ENCODE results near the gene GPNMB. TPM values are rescaled to one million over a fixed set of nuclear protein-coding genes. Genes with fewer than 3 reads are reported as not detected.
"Not testable (repeated sequence)": the region's sequence is repeated elsewhere in the genome, so short reads cannot be mapped to it uniquely, and the experiment has no call there.

Gene GPNMB
- under 1 TPM; 0.42 to 0.66 TPM for total RNA-seq

DNA sequence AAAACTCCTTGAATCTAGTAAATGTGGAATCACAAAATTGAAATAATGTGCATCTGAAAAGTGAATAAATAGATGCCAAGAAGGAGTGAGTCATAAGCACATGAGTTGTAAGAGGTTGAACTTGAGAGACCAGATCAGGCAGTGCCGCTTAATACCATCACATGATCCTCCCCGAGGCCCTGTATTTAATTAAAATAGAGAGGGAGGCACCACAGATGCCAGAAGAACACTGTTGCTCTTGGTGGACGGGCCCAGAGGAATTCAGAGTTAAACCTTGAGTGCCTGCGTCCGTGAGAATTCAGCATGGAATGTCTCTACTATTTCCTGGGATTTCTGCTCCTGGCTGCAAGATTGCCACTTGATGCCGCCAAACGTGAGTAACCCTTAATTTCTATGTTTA is at the start of gene GPNMB:
Gene GPNMB (plus strand): TSS at position 221 of the 400 bp plus-strand sequence. CDS start 83 bp downstream, at position 304.
- no peak within 1 kb of the TSS for H3K4me3 Mint-ChIP-seq
- peaks cover 2% of the 10 kb centered on the region for H3K9me3 Mint-ChIP-seq (ENCODE audit: low read depth)
- ChIA-PET POLR2A (no interaction called here), CTCF (interaction anchor here (0.7 to 1.2 kb wide), 2 partner anchors 16 to 1764 kb away, joined by 3 read pairs; no protein-coding TSS in a partner anchor)
- no peak for ATAC-seq
- intact Hi-C loops (cut with DNase I, micrococcal nuclease): no loop called here
- no peak within 1 kb of the TSS for H3K27ac Mint-ChIP-seq
- peaks cover 55% of the 10 kb centered on the region for H3K27me3 Mint-ChIP-seq
- no peak for DNase-seq
- peaks cover 3% of the 10 kb centered on the region for H3K4me1 Mint-ChIP-seq
- no peaks in the 10 kb centered on the region for H3K36me3 Mint-ChIP-seq (ENCODE audit: low read depth)

DNA sequence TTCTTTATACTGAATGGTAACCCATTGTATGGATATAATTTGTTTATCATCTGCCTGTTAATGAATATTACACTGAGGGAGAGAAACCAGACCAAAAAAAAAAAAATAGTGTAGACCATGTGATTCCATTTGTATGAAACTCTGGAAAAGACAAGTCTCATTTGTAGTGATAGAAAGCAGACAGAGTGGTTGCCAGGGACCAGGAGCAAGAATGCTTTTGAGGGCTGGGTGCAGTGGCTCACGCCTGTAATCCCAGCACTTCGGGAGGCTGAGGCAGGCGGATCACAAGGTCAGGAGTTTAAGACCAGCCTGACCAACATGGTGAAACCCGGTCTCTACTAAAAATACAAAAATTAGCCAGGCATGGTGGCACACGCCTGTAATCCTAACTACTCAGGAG is 48.8 kb upstream of the GPNMB start:
- H3K4me1 Mint-ChIP-seq; DNase-seq; H3K27me3 Mint-ChIP-seq; intact Hi-C loops (cut with DNase I, micrococcal nuclease); H3K27ac Mint-ChIP-seq; H3K4me3 Mint-ChIP-seq; ATAC-seq; H3K9me3 Mint-ChIP-seq (ENCODE audit: low read depth); POLR2A ChIA-PET: not testable (repeated sequence)
- CTCF ChIA-PET: interaction anchor here (0.8 to 1.8 kb wide), 2 partner anchors 13 to 87 kb away, joined by 3 to 8 read pairs; no protein-coding TSS in a partner anchor
- peaks cover 52% of the 10 kb centered on the region for H3K36me3 Mint-ChIP-seq (ENCODE audit: low read depth)

GRCh38 chr7:23200331-23200730 is 46.2 kb upstream of the GPNMB start:
- no peak for DNase-seq
- Mint-ChIP-seq H3K27ac (no peak overlapping the region), H3K4me1 (peaks cover 1% of the 10 kb centered on the region), H3K27me3 (peaks cover 4% of the 10 kb centered on the region), H3K36me3 (ENCODE audit: low read depth) (peaks cover 62% of the 10 kb centered on the region), H3K9me3 (ENCODE audit: low read depth) (no peaks in the 10 kb centered on the region), H3K4me3 (no peak overlapping the region)
- intact Hi-C loops (cut with DNase I, micrococcal nuclease): no loop called here
- ATAC-seq: no peak
- ChIA-PET CTCF (interaction anchor here (1.6 to 2.1 kb wide), 2 partner anchors 16 to 18 kb away, joined by 4 to 6 read pairs; partner anchors contain the start of gene NUP42), POLR2A (interaction anchor here (0.7 kb wide), 1 partner anchor 1917 kb away, joined by 4 read pairs; no protein-coding TSS in a partner anchor)

DNA sequence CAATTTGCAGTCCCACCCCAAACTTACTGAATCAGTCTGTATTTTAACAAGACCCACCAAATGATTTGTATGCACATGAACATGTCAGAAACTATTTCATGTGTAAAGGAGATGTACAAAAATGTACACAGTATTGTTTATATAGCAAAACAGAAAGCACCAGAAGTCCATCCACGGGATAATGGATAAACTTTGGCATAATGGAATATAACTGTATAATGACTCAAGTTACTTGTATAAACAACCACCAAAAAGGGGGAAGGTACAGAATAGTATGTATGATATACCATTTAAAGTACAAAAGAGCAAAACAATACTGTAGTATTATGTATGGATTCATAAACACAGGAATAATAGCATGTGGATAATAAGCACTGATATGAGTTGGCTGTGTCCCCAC is 42.3 kb upstream of the GPNMB start:
- H3K9me3 Mint-ChIP-seq (ENCODE audit: low read depth): no peaks in the 10 kb centered on the region
- no peak overlapping the region for H3K27ac Mint-ChIP-seq
- no peak for ATAC-seq
- H3K27me3 Mint-ChIP-seq: peaks cover 20% of the 10 kb centered on the region
- H3K36me3 Mint-ChIP-seq (ENCODE audit: low read depth): peaks cover 46% of the 10 kb centered on the region
- no peak overlapping the region for H3K4me3 Mint-ChIP-seq
- CTCF ChIA-PET: interaction anchor here (1.0 to 1.2 kb wide), 2 partner anchors 69 to 118 kb away, joined by 3 read pairs; no protein-coding TSS in a partner anchor
- intact Hi-C loops (cut with DNase I, micrococcal nuclease): no loop called here
- POLR2A ChIA-PET: no interaction called here
- peaks cover 12% of the 10 kb centered on the region for H3K4me1 Mint-ChIP-seq
- DNase-seq: no peak

DNA sequence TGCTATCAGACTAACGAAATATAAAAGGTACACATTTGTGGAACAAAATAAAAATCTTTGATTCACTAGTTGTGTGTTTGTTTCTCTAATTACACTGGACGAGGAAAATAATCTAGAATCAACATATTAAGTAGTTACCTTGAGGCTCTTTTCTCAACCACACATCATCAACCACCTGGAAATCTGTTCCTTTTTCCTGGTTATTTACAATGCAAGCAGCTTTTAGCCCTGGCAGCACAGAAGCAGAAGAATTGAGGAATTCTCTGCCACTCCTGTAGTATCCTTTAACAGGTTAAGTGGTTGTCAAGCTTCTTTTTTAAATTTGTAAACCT is 41.0 kb upstream of the GPNMB start:
- ATAC-seq (no peak), DNase-seq (no peak)
- ChIA-PET POLR2A (no interaction called here), CTCF (no interaction called here)
- H3K36me3 Mint-ChIP-seq (ENCODE audit: low read depth): peaks cover 35% of the 10 kb centered on the region
- H3K4me3 Mint-ChIP-seq: peak overlapping the region; percentile 35
- intact Hi-C loops (cut with DNase I, micrococcal nuclease): no loop called here
- H3K27me3 Mint-ChIP-seq: peaks cover 20% of the 10 kb centered on the region
- no peaks in the 10 kb centered on the region for H3K9me3 Mint-ChIP-seq (ENCODE audit: low read depth)
- H3K4me1 Mint-ChIP-seq: peaks cover 12% of the 10 kb centered on the region
- H3K27ac Mint-ChIP-seq: peak overlapping the region; percentile 33

DNA sequence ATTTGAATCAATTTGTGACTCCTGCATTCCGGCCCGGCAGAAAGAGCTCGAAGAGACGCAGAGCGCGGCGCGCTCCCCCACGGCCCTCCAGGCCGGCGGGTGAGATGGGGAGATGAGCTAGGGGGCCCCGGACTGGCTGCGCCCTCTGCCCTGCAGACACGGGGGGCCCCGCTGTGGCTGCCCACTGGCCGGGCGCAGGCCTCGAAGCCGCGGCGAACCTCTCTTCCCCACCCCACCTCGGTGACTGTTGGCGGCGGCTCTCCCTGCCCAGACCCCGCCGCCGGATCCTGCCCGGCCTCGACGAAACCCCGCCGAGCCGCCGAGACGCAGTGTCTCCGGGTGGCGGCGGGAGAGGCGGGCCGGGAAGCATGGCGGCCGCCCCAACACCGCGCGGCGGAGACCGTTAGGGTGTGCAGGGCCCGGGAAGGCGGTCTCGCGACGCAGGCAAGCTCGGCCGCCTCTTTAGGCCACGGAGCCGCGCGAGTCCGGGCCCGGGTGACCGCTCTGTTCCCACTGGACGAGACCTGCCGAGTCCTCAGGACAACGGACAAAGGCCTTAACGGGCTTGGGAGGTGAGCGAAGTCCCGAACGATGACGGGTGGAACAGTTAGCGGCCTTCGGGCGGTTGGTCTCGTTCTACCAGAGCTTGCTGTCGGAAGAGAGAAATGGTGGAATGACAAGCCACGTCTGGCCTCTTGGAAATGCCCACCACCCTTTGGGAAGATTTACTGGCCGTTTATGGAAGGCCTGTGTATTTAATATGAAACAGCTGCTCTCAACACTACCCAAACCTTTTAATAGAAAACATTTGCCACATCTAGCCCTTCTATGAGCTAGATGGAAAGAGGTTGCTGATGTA is 40.4 kb upstream of the GPNMB start:
- H3K4me1 Mint-ChIP-seq: peaks cover 12% of the 10 kb centered on the region
- peaks cover 22% of the 10 kb centered on the region for H3K27me3 Mint-ChIP-seq
- intact Hi-C loops (cut with DNase I, micrococcal nuclease): no loop called here
- CTCF ChIA-PET: interaction anchor here (1.0 to 1.5 kb wide), 2 partner anchors 11 to 67 kb away, joined by 4 to 7 read pairs; no protein-coding TSS in a partner anchor
- peak; percentile 48 for DNase-seq
- peak; percentile 70 for ATAC-seq
- peak overlapping the region; percentile 66 for H3K27ac Mint-ChIP-seq
- H3K36me3 Mint-ChIP-seq (ENCODE audit: low read depth): peaks cover 32% of the 10 kb centered on the region
- H3K9me3 Mint-ChIP-seq (ENCODE audit: low read depth): no peaks in the 10 kb centered on the region
- POLR2A ChIA-PET: no interaction called here
- peak overlapping the region; percentile 44 for H3K4me3 Mint-ChIP-seq

- ChIA-PET POLR2A (no interaction called here), CTCF (interaction anchor here (1.5 kb wide), 1 partner anchor 66 kb away, joined by 7 read pairs; no protein-coding TSS in a partner anchor)
- peak overlapping the region; percentile 44 for H3K4me3 Mint-ChIP-seq
Observed at GRCh38 chr7:23207021-23207420, 39.6 kb upstream of the GPNMB start.

DNA sequence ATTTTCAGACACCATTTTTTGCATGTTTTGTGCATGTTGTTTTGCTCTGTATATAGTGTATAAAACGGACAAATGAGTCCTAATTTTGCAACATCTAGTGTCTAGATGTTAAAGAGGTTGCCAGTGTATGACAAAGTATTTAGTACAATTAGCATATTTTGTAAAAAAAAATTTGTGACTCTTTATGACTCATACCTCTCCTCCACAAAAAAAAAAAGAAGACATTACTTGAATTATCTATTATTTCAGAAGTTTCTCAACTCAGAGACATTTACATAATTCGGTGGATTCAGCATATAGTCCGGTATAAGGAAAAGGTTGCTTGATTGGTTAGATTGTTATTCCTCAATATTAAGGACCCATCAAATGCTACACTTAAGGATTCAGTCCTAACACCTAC is 38.7 kb upstream of the GPNMB start:
- CTCF ChIA-PET: no interaction called here
- intact Hi-C loops (cut with DNase I, micrococcal nuclease): no loop called here

More at GRCh38 chr7:23207021-23207420, 39.6 kb upstream of the GPNMB start:
- intact Hi-C loops (cut with DNase I, micrococcal nuclease): no loop called here
- no peak for DNase-seq
- peaks cover 22% of the 10 kb centered on the region for H3K27me3 Mint-ChIP-seq
- ATAC-seq: peak; percentile 41
- no peak overlapping the region for H3K27ac Mint-ChIP-seq
- peaks cover 12% of the 10 kb centered on the region for H3K4me1 Mint-ChIP-seq
- peaks cover 24% of the 10 kb centered on the region for H3K36me3 Mint-ChIP-seq (ENCODE audit: low read depth)
- H3K9me3 Mint-ChIP-seq (ENCODE audit: low read depth): no peaks in the 10 kb centered on the region

GRCh38 chr7:23208316-23208715 is 38.3 kb upstream of the GPNMB start:
- H3K4me3 Mint-ChIP-seq: no peak overlapping the region
- peaks cover 18% of the 10 kb centered on the region for H3K36me3 Mint-ChIP-seq (ENCODE audit: low read depth)
- no peak for DNase-seq
- CTCF ChIA-PET: no interaction called here
- no peak overlapping the region for H3K27ac Mint-ChIP-seq
- peaks cover 22% of the 10 kb centered on the region for H3K27me3 Mint-ChIP-seq
- POLR2A ChIA-PET: no interaction called here
- intact Hi-C loops (cut with DNase I, micrococcal nuclease): no loop called here
- no peaks in the 10 kb centered on the region for H3K9me3 Mint-ChIP-seq (ENCODE audit: low read depth)
- ATAC-seq: no peak
- H3K4me1 Mint-ChIP-seq: peaks cover 12% of the 10 kb centered on the region

More for the DNA sequence above, 38.7 kb upstream of the GPNMB start:
- Mint-ChIP-seq H3K27me3 (peaks cover 22% of the 10 kb centered on the region), H3K4me1 (peaks cover 12% of the 10 kb centered on the region), H3K9me3 (ENCODE audit: low read depth) (no peaks in the 10 kb centered on the region), H3K36me3 (ENCODE audit: low read depth) (peaks cover 22% of the 10 kb centered on the region), H3K4me3 (no peak overlapping the region), H3K27ac (no peak overlapping the region)
- DNase-seq (no peak), ATAC-seq (no peak)
- POLR2A ChIA-PET: no interaction called here

- no peak for DNase-seq
- ChIA-PET CTCF (interaction anchor here (0.6 kb wide), 1 partner anchor 104 kb away, joined by 4 read pairs; no protein-coding TSS in a partner anchor), POLR2A (no interaction called here)
- Mint-ChIP-seq H3K27me3 (peaks cover 18% of the 10 kb centered on the region), H3K4me1 (peaks cover 9% of the 10 kb centered on the region), H3K9me3 (ENCODE audit: low read depth) (no peaks in the 10 kb centered on the region), H3K36me3 (ENCODE audit: low read depth) (peaks cover 5% of the 10 kb centered on the region), H3K27ac (no peak overlapping the region), H3K4me3 (no peak overlapping the region)
- no peak for ATAC-seq
- intact Hi-C loops (cut with DNase I, micrococcal nuclease): no loop called here
Observed at GRCh38 chr7:23210506-23210905, 36.1 kb upstream of the GPNMB start.

DNA sequence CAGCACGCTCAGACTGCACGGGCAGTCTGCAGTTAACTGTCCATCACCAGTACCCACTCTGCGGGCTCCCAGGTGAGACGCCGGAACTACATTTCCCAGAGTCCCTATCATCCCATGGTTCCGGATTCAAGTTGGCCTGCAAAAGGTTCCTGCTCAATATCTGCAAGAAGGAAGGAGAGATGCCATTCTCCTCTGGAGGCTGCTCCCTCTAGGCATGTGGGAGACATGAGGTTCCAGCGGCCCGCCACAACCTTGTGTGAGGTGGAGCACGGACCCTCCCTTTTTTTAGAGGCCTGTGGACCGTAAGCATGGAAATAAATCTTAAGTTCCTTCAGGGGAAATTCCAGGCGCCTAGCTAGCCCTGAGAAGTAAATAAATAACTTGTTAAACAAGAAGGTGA is 35.0 kb upstream of the GPNMB start:
- intact Hi-C loops (cut with DNase I, micrococcal nuclease): no loop called here
- ATAC-seq: no peak
- Mint-ChIP-seq H3K4me3 (no peak overlapping the region), H3K27ac (no peak overlapping the region), H3K36me3 (ENCODE audit: low read depth) (peaks cover 2% of the 10 kb centered on the region), H3K9me3 (ENCODE audit: low read depth) (no peaks in the 10 kb centered on the region), H3K27me3 (peaks cover 13% of the 10 kb centered on the region), H3K4me1 (peaks cover 5% of the 10 kb centered on the region)
- ChIA-PET POLR2A (no interaction called here), CTCF (interaction anchor here (0.6 kb wide), 1 partner anchor 16 kb away, joined by 3 read pairs; no protein-coding TSS in a partner anchor)
- DNase-seq: no peak

GRCh38 chr7:23212395-23212794 is 34.2 kb upstream of the GPNMB start:
- Mint-ChIP-seq H3K9me3 (ENCODE audit: low read depth) (no peaks in the 10 kb centered on the region), H3K27me3 (peaks cover 10% of the 10 kb centered on the region), H3K4me3 (no peak overlapping the region), H3K4me1 (peaks cover 3% of the 10 kb centered on the region), H3K27ac (no peak overlapping the region), H3K36me3 (ENCODE audit: low read depth) (no peaks in the 10 kb centered on the region)
- ChIA-PET CTCF (interaction anchor here (0.6 kb wide), 1 partner anchor 1598 kb away, joined by 3 read pairs; no protein-coding TSS in a partner anchor), POLR2A (no interaction called here)
- DNase-seq: no peak
- ATAC-seq: no peak
- intact Hi-C loops (cut with DNase I, micrococcal nuclease): no loop called here

Measured in activated CD4-positive, alpha-beta T cell treated with anti-CD3 and anti-CD28 coated beads for 36 hours (primary cell).